ENCODE results near the gene METTL21C. TPM values are rescaled to one million over a fixed set of nuclear protein-coding genes. Genes with fewer than 3 reads are reported as not detected.

The METTL21C gene
- not detected for total RNA-seq

- no peak for TF ChIP-seq CTCF (IDR thresholded peaks at IDR 0.05)
- Histone ChIP-seq H3K27me3 (replicated peaks; ENCODE audit: insufficient read depth) (no peaks in the 10 kb centered on the region), H3K4me1 (ENCODE audit: control insufficient read depth in 1 of 2, low read depth in 2 of 2) (no peaks in the 10 kb centered on the region), H3K4me3 (no peak within 1 kb of the TSS), H3K27ac (no peak within 1 kb of the TSS), H3K9me3 (no peaks in the 10 kb centered on the region), H3K36me3 (no peaks in the 10 kb centered on the region)
- ATAC-seq (ENCODE audit: insufficient number of reproducible peaks, low FRiP score, low read depth), result no peak
- no peak for DNase-seq (ENCODE audit: low spot score)
Measured at GRCh38 chr13:102694937-102695336, at the start of gene METTL21C. METTL21C (minus strand) TSS chr13:102695044; CDS start chr13:102694498, 546 bp downstream.

GRCh38 chr13:102742506-102742905 is 47.7 kb upstream of the METTL21C start:
- H3K27me3 ChIP-seq (replicated peaks; ENCODE audit: insufficient read depth), result no peaks in the 10 kb centered on the region
- peaks cover 3% of the 10 kb centered on the region for H3K9me3 ChIP-seq
- TF ChIP-seq CTCF (IDR thresholded peaks at IDR 0.05), result no peak
- no peak overlapping the region for H3K27ac ChIP-seq
- ATAC-seq (ENCODE audit: insufficient number of reproducible peaks, low FRiP score, low read depth) (no peak), DNase-seq (ENCODE audit: low spot score) (no peak)
- no peaks in the 10 kb centered on the region for H3K36me3 ChIP-seq
- no peak overlapping the region for H3K4me3 ChIP-seq
- H3K4me1 ChIP-seq (ENCODE audit: control insufficient read depth in 1 of 2, low read depth in 2 of 2), result no peaks in the 10 kb centered on the region

GRCh38 chr13:102742101-102742500 is 47.3 kb upstream of the METTL21C start:
- no peak for TF ChIP-seq CTCF (IDR thresholded peaks at IDR 0.05)
- no peaks in the 10 kb centered on the region for H3K27me3 ChIP-seq (replicated peaks; ENCODE audit: insufficient read depth)
- ATAC-seq (ENCODE audit: insufficient number of reproducible peaks, low FRiP score, low read depth), result no peak
- peaks cover 3% of the 10 kb centered on the region for H3K9me3 ChIP-seq
- DNase-seq (ENCODE audit: low spot score), result no peak
- H3K36me3 ChIP-seq, result no peaks in the 10 kb centered on the region
- H3K27ac ChIP-seq, result no peak overlapping the region
- H3K4me3 ChIP-seq, result no peak overlapping the region
- H3K4me1 ChIP-seq (ENCODE audit: control insufficient read depth in 1 of 2, low read depth in 2 of 2), result no peaks in the 10 kb centered on the region

GRCh38 chr13:102729560-102730270 is 34.9 kb upstream of the METTL21C start:
- ATAC-seq (ENCODE audit: insufficient number of reproducible peaks, low FRiP score, low read depth) (no peak), DNase-seq (ENCODE audit: low spot score) (no peak)
- Histone ChIP-seq H3K27ac (no peak overlapping the region), H3K4me3 (no peak overlapping the region), H3K36me3 (no peaks in the 10 kb centered on the region), H3K4me1 (ENCODE audit: control insufficient read depth in 1 of 2, low read depth in 2 of 2) (peaks cover 0 to 5% of the 10 kb centered on the region in 2 donors), H3K27me3 (replicated peaks; ENCODE audit: insufficient read depth) (no peaks in the 10 kb centered on the region), H3K9me3 (no peaks in the 10 kb centered on the region)
- TF ChIP-seq CTCF (IDR thresholded peaks at IDR 0.05), result no peak

GRCh38 chr13:102726430-102726829 is 31.6 kb upstream of the METTL21C start:
- no peak overlapping the region for H3K27ac ChIP-seq
- no peak for TF ChIP-seq CTCF (IDR thresholded peaks at IDR 0.05)
- no peaks in the 10 kb centered on the region for H3K36me3 ChIP-seq
- DNase-seq (ENCODE audit: low spot score) (no peak), ATAC-seq (ENCODE audit: insufficient number of reproducible peaks, low FRiP score, low read depth) (no peak)
- no peak overlapping the region for H3K4me3 ChIP-seq
- H3K4me1 ChIP-seq (ENCODE audit: control insufficient read depth in 1 of 2, low read depth in 2 of 2), result peaks cover 0 to 5% of the 10 kb centered on the region in 2 donors
- no peaks in the 10 kb centered on the region for H3K9me3 ChIP-seq
- peaks cover 5% of the 10 kb centered on the region for H3K27me3 ChIP-seq (replicated peaks; ENCODE audit: insufficient read depth)
